ENCODE data around the gene EPS8.

DNA sequence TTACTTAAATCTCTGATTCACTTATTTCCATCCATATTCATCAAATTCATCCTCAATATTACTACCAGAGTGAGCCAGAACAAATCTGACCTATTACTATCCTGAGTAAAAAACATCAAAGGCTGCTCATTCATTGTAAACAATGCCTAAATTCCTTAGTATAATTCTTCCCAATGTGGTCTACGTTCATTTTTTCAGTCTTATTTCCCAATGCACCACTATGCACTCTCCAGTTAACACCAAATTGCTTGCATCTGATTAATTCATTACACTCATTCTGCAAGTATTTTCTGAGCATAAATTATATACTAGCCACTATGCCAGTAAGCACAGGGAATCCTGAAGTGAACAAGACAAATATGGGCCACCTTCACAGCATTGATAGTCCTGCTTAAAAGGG lies 110.0 kb downstream of the EPS8 start:
- TF ChIP-seq, protein P1, sequence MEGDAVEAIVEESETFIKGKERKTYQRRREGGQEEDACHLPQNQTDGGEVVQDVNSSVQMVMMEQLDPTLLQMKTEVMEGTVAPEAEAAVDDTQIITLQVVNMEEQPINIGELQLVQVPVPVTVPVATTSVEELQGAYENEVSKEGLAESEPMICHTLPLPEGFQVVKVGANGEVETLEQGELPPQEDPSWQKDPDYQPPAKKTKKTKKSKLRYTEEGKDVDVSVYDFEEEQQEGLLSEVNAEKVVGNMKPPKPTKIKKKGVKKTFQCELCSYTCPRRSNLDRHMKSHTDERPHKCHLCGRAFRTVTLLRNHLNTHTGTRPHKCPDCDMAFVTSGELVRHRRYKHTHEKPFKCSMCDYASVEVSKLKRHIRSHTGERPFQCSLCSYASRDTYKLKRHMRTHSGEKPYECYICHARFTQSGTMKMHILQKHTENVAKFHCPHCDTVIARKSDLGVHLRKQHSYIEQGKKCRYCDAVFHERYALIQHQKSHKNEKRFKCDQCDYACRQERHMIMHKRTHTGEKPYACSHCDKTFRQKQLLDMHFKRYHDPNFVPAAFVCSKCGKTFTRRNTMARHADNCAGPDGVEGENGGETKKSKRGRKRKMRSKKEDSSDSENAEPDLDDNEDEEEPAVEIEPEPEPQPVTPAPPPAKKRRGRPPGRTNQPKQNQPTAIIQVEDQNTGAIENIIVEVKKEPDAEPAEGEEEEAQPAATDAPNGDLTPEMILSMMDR (IDR thresholded peaks at IDR 0.05) = no peak
- no peak for TF ChIP-seq EZH2 (IDR thresholded peaks at IDR 0.05; ENCODE audit: borderline replicate concordance, insufficient read depth, low read depth, low read length, poor library complexity, severe bottlenecking)
